HS-27A (cell line): Measurements from ENCODE around the gene TMEM140.
"Not testable (repeated sequence)": the region's sequence is repeated elsewhere in the genome, so short reads cannot be mapped to it uniquely, and the experiment has no call there.

Source experiments
- DNase-seq: peaks from one replicate; pipeline ENCODE4 v3.0.0-alpha.2; 2012; ENCODE audit warnings: low read depth, missing footprints

The TMEM140 gene

GRCh38 chr7:135158874-135159273 lies 11.0 kb downstream of the TMEM140 start:
- DNase-seq = no peak

GRCh38 chr7:135159359-135160085 lies 11.7 kb downstream of the TMEM140 start:
- no peak for DNase-seq

- DNase-seq = no peak
These were observed 12.4 kb downstream of the TMEM140 start for GRCh38 chr7:135160098-135160857.

- DNase-seq = no peak
These were observed 13.2 kb downstream of the TMEM140 start for GRCh38 chr7:135160858-135161653.

- no peak for DNase-seq
These were observed 13.8 kb downstream of the TMEM140 start for GRCh38 chr7:135161669-135162068.

- no peak for DNase-seq
These were observed 14.6 kb downstream of the TMEM140 start for GRCh38 chr7:135162382-135163001.

GRCh38 chr7:135164357-135165061 lies 16.6 kb downstream of the TMEM140 start:
- DNase-seq = no peak

- no peak for DNase-seq
These were observed 18.0 kb downstream of the TMEM140 start for GRCh38 chr7:135165862-135166261.

- no peak for DNase-seq
These were observed 18.6 kb downstream of the TMEM140 start for GRCh38 chr7:135166338-135166990.

GRCh38 chr7:135167365-135167917 lies 19.6 kb downstream of the TMEM140 start:
- DNase-seq = no peak

- DNase-seq = no peak
These were observed 20.1 kb downstream of the TMEM140 start for GRCh38 chr7:135168001-135168400.

- no peak for DNase-seq
These were observed 20.7 kb downstream of the TMEM140 start for GRCh38 chr7:135168489-135169140.

GRCh38 chr7:135169141-135169963 lies 21.5 kb downstream of the TMEM140 start:
- DNase-seq = no peak

GRCh38 chr7:135169964-135170273 lies 22.0 kb downstream of the TMEM140 start:
- DNase-seq = no peak

GRCh38 chr7:135170274-135170997 lies 22.6 kb downstream of the TMEM140 start, which contains the start of gene CYREN:
Gene CYREN, minus strand, starts transcription at chr7:135170707. Its CDS starts 1,785 bp downstream, at chr7:135168922.
- DNase-seq = peak; percentile 50

GRCh38 chr7:135170998-135171481 lies 23.2 kb downstream of the TMEM140 start:
- not testable (repeated sequence) for DNase-seq

- not testable (repeated sequence) for DNase-seq
These were observed 23.9 kb downstream of the TMEM140 start for GRCh38 chr7:135171581-135172291.

GRCh38 chr7:135173916-135174315 lies 26.0 kb downstream of the TMEM140 start:
- not testable (repeated sequence) for DNase-seq
